HepG2 (cell line): ENCODE results near the gene SENP7. TPM values are rescaled to one million over a fixed set of nuclear protein-coding genes. Genes with fewer than 3 reads are reported as not detected.

ENCODE experiments used
- ATAC-seq: fragments of 200-7000 bp; cut with Tn5 transposase; 3 replicates; pipeline ENCODE4 v1.9.1; 2020; ENCODE audit warnings: mild to moderate bottlenecking, moderate library complexity
- BruUV-seq: library from RNA; stranded (reverse); fragments of 400-500 nt; replicated peaks from 2 replicates; lab custom pipeline; 2021; lab: Mats Ljungman, UMichigan
- CTCF ChIA-PET: fragments of 300-600 bp; formaldehyde crosslinking; extraction: SDS; loops from one replicate; lab custom pipeline; 2021; ENCODE audit warnings: low total read pairs, inconsistent platforms, low intra/inter-chr PET ratio; lab: Yijun Ruan, JAX
- POLR2A ChIA-PET: fragments of 350-600 bp; sonication (Branson Sonifier 250); formaldehyde crosslinking; loops from one replicate; lab custom pipeline; 2020; ENCODE audit warnings: antibody characterized with exemption, inconsistent platforms; lab: Yijun Ruan, JAX
- DNase-seq: peaks from one replicate; pipeline ENCODE4 v3.0.0-alpha.2; 2015; ENCODE audit warnings: low spot score
- FAIRE-seq: peaks from 3 replicates; lab custom pipeline; 2011; peaks lifted over from hg19 to GRCh38; lab: Jason Lieb, UNC
- H2AFZ ChIP-seq: one replicate; pipeline ENCODE4 v1.6.1; 2011; ENCODE audit warnings: low read length, inconsistent platforms
- H3K27ac ChIP-seq: fragments of 300-600 bp; 3 replicates; pipeline ENCODE4 v1.8.0; 2011; ENCODE audit warnings: mixed run types, mild to moderate bottlenecking, mixed read lengths, low read length, inconsistent platforms; ENCODE audit not compliant: insufficient read depth; ENCODE audit errors: extremely low read length
- H3K27me3 ChIP-seq, 2 experiments: fragments of 200-600 bp in 1 of 2; 2 replicates in 1 of 2; 3 replicates in 1 of 2; pipeline versions ENCODE4 v1.6.0 to v1.8.0; 2011; ENCODE audit warnings: low read length in 2 of 2, mild to moderate bottlenecking in 2 of 2, moderate library complexity in 2 of 2, inconsistent platforms in 1 of 2; ENCODE audit not compliant: insufficient read depth in 2 of 2, control insufficient read depth in 1 of 2
- H3K36me3 ChIP-seq, 2 experiments: fragments of 200-600 bp in 1 of 2; replicated peaks in 1 of 2; 2 replicates in 1 of 2; 3 replicates in 1 of 2; pipeline versions ENCODE4 v1.5.1 to v1.8.0; 2011; ENCODE audit warnings: low read length in 2 of 2, inconsistent platforms in 1 of 2; ENCODE audit not compliant: insufficient read depth in 2 of 2, control insufficient read depth in 1 of 2
- H3K4me1 ChIP-seq: 2 replicates; pipeline ENCODE4 v1.5.1; 2012; ENCODE audit warnings: low read length, inconsistent platforms; ENCODE audit not compliant: insufficient read depth
- H3K4me2 ChIP-seq: 2 replicates; pipeline ENCODE4 v1.6.0; 2011; ENCODE audit warnings: low read depth, low read length, inconsistent platforms
- H3K4me3 ChIP-seq, 3 experiments: fragments of 200-600 bp in 1 of 3; sonication (generic), shearing (Covaris generic) in 1 of 3; replicated peaks in 1 of 3; 2 replicates each; pipeline ENCODE4 v1.5.1; 2011 to 2016; ENCODE audit warnings: low read length in 3 of 3, inconsistent platforms in 2 of 3, low read depth in 2 of 3, mild to moderate bottlenecking in 2 of 3, control low read depth in 1 of 3, mixed read lengths in 1 of 3; ENCODE audit not compliant: insufficient read depth in 1 of 3
- H3K79me2 ChIP-seq: one replicate; pipeline ENCODE4 v1.6.1; 2011; ENCODE audit warnings: low read length, inconsistent platforms; ENCODE audit not compliant: insufficient read depth
- H3K9ac ChIP-seq: 2 replicates; pipeline ENCODE4 v1.6.0; 2011; ENCODE audit warnings: mild to moderate bottlenecking, low read depth, low read length, inconsistent platforms; ENCODE audit not compliant: insufficient read depth
- H3K9me3 ChIP-seq: 2 replicates; pipeline ENCODE4 v1.5.1; 2012; ENCODE audit warnings: mild to moderate bottlenecking, low read length
- H4K20me1 ChIP-seq: 2 replicates; pipeline ENCODE4 v1.6.0; 2011; ENCODE audit warnings: inconsistent platforms, mild to moderate bottlenecking, low read length, moderate library complexity; ENCODE audit not compliant: insufficient read depth
- HNF4A ChIP-seq: sonication (generic); formaldehyde crosslinking; IDR thresholded peaks from 2 replicates; pipeline ENCODE4 v1.4.0; 2020; ENCODE audit warnings: missing genetic modification reagents
- IRF2 ChIP-seq: IDR thresholded peaks from 2 replicates; pipeline ENCODE4 v1.6.1; 2018; ENCODE audit warnings: missing genetic modification reagents, missing compliant biosample characterization
- NFYC ChIP-seq: IDR thresholded peaks from 2 replicates; pipeline ENCODE4 v1.6.1; 2016; ENCODE audit warnings: missing genetic modification reagents, missing compliant biosample characterization
- STAG1 ChIP-seq: sonication (generic); formaldehyde crosslinking; IDR thresholded peaks from 2 replicates; pipeline ENCODE4 v1.4.0; 2020; ENCODE audit warnings: missing genetic modification reagents
- U2AF2 ChIP-seq: fragments of 200-400 bp; formaldehyde crosslinking; IDR thresholded peaks from 2 replicates; pipeline ENCODE4 v1.6.1; 2017; ENCODE audit warnings: low read depth, mild to moderate bottlenecking, low read length
- ZBTB20 ChIP-seq: sonication (generic); formaldehyde crosslinking; IDR thresholded peaks from 2 replicates; pipeline ENCODE4 v1.8.1; 2023; ENCODE audit warnings: missing genetic modification reagents, low read depth, mild to moderate bottlenecking, borderline replicate concordance
- ZEB1 ChIP-seq: IDR thresholded peaks from 2 replicates; pipeline ENCODE4 v1.6.1; 2012; ENCODE audit warnings: mild to moderate bottlenecking, low read depth, inconsistent platforms; ENCODE audit not compliant: insufficient replicate concordance
- ZNF10 ChIP-seq: sonication (generic); formaldehyde crosslinking; IDR thresholded peaks from 2 replicates; pipeline ENCODE4 v1.4.0; 2020; ENCODE audit warnings: mild to moderate bottlenecking, low read depth, missing genetic modification reagents, borderline replicate concordance
- ZNF432 ChIP-seq: sonication (generic); formaldehyde crosslinking; IDR thresholded peaks from 2 replicates; pipeline ENCODE4 v1.5.0; 2020; ENCODE audit warnings: missing genetic modification reagents, mild to moderate bottlenecking, borderline replicate concordance
- ZNF550 ChIP-seq: sonication (generic); formaldehyde crosslinking; IDR thresholded peaks from 2 replicates; pipeline ENCODE4 v1.4.0; 2020; ENCODE audit warnings: mild to moderate bottlenecking, missing genetic modification reagents, borderline replicate concordance
- ZNF816 ChIP-seq: sonication (generic); formaldehyde crosslinking; IDR thresholded peaks from 2 replicates; pipeline ENCODE4 v1.8.0; 2022; ENCODE audit warnings: missing genetic modification reagents, mild to moderate bottlenecking, borderline replicate concordance
- WGBS: methylation state at CpG from one replicate; pipeline ENCODE4 v1.1.6; 2017; ENCODE audit warnings: low lambda C conversion rate; 5-methylcytosine and 5-hydroxymethylcytosine counted together
- in situ Hi-C: cut with HindIII; loops from 2 replicates; pipeline ENCODE4 v1.10.0; 2017; ENCODE audit warnings: low pct_unique_long_range_greater_than_20kb; ENCODE audit not compliant: extremely low pct_ligation_motif_present
- intact Hi-C: fragments of 100-400 bp; cut with micrococcal nuclease; formaldehyde crosslinking; loops from one replicate; pipeline ENCODE4 v1.10.0; 2022; ENCODE audit not compliant: unreplicated experiment
- polyA plus RNA-seq, 8 experiments: library from polyadenylated mRNA; depleted of rRNA in 3 of 8; stranded (reverse) in 7 of 8; unstranded in 1 of 8; fragments of >200 nt; fragmentation: Illumina TruSeq in 4 of 8; extraction: Trizol in 4 of 8; gene quantifications; 2 replicates each; pipeline versions ENCODE4 v1.2.1 to v1.2.3, GENCODE V29; 2011 to 2016; ENCODE audit warnings: low read depth in 4 of 8, missing spikeins in 1 of 8, mixed read lengths in 1 of 8; ENCODE audit not compliant: insufficient read depth in 1 of 8
- total RNA-seq, 5 experiments: library from RNA; depleted of rRNA; stranded (reverse); fragments of >200 nt; fragmentation: Illumina TruSeq; extraction: Trizol; gene quantifications; 2 replicates each; pipeline ENCODE4 v1.2.3, GENCODE V29; 2016; ENCODE audit warnings: low read depth in 1 of 5
- TF ChIP-seq, protein P1 (sequence below): sonication (generic); formaldehyde crosslinking; IDR thresholded peaks from 2 replicates; pipeline ENCODE4 v1.8.0; 2022; ENCODE audit warnings: mild to moderate bottlenecking, missing genetic modification reagents; ENCODE audit not compliant: insufficient replicate concordance
- TF ChIP-seq, protein P2 (sequence below): IDR thresholded peaks from 2 replicates; pipeline ENCODE4 v1.6.1; 2016; ENCODE audit warnings: missing biosample characterization, missing genetic modification reagents, low read depth
- TF ChIP-seq, protein P3 (sequence below): sonication (generic); formaldehyde crosslinking; IDR thresholded peaks from 2 replicates; pipeline ENCODE4 v1.4.0; 2020; ENCODE audit warnings: missing genetic modification reagents; ENCODE audit errors: not compliant biosample characterization

Gene SENP7
- total and polyA plus RNA-seq, 2 of the 13 experiments (the other 11 are each of a cell fraction or from before 2014, with no cell fraction given): 9.1 to 10.3 TPM

DNA sequence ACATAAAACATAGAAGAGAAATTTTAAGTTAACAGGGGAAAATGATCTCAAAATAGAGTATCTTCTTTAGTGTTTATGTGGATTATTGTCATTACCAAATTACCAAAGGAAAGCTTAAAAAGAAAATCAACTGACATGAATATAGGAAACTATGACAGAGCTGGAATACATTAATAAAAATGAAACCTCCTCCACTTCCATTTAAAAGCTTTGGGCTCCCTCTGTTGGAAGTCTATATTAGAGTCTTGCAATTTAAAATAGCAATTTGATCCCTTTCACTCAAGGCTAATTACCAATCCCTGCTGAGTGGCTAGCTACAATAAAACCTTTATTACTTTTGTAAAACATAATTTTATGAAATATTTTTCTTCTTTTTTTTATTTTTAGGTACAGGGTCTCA lies 131.2 kb downstream of the SENP7 start (continued):
- TF ChIP-seq, protein P1, sequence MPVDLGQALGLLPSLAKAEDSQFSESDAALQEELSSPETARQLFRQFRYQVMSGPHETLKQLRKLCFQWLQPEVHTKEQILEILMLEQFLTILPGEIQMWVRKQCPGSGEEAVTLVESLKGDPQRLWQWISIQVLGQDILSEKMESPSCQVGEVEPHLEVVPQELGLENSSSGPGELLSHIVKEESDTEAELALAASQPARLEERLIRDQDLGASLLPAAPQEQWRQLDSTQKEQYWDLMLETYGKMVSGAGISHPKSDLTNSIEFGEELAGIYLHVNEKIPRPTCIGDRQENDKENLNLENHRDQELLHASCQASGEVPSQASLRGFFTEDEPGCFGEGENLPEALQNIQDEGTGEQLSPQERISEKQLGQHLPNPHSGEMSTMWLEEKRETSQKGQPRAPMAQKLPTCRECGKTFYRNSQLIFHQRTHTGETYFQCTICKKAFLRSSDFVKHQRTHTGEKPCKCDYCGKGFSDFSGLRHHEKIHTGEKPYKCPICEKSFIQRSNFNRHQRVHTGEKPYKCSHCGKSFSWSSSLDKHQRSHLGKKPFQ (CRISPR knock-in tag): no peak
- peak; percentile 48; the same call in 1 of the 2 replicates for TF ChIP-seq STAG1 (CRISPR knock-in tag)
- TF ChIP-seq, protein P2, sequence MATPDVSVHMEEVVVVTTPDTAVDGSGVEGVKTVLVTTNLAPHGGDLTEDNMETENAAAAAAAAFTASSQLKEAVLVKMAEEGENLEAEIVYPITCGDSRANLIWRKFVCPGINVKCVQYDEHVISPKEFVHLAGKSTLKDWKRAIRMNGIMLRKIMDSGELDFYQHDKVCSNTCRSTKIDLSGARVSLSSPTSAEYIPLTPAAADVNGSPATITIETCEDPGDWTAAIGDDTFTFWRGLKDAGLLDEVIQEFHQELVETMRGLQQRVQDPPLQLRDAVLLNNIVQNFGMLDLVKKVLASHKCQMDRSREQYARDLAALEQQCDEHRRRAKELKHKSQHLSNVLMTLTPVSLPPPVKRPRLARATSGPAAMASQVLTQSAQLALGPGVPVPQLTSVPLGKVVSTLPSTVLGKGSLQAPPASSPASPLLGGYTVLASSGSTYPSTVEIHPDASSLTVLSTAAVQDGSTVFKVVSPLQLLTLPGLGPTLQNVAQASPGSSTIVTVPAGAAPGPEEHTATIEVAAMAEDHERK (CRISPR knock-in tag): no peak

DNA sequence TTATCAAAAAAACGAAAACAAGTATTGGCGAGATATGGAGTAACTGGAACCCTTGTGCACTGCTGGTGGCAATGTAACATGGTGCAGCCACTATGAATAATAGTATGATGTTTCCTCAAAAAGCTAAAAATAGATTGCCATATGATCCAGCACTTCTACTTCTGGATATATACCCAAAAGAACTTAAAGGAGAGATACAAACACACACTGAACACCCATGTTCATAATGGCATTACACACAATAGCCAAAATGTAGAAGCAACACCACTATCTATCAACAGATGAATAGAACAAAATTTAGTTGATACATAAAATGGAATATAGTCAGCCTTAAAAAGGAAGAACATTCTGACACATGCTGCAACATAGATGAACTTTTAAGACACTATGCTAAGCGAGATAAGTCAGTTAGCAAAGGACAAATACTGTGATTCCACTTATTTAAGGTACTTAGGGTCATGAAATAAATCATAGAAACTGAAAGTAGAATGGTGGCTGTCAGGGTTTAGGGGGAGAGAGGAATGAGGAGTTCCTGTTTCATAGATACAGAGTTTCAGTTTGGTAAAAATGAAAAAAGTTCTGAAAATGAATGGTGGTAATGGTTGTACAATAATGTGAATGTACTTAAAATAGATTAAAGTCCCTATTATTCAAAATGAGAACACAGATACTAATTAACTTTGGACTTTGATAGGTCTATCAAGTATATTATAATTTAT lies 133.2 kb downstream of the SENP7 start:
- no peaks in the 10 kb centered on the region for H3K27me3 ChIP-seq
- no peaks in the 10 kb centered on the region for H4K20me1 ChIP-seq
- no peak for TF ChIP-seq ZNF816 (CRISPR knock-in tag)
- no peak for TF ChIP-seq ZNF432
- no peak for TF ChIP-seq U2AF2
- no peak for TF ChIP-seq NFYC
- TF ChIP-seq, protein P3, sequence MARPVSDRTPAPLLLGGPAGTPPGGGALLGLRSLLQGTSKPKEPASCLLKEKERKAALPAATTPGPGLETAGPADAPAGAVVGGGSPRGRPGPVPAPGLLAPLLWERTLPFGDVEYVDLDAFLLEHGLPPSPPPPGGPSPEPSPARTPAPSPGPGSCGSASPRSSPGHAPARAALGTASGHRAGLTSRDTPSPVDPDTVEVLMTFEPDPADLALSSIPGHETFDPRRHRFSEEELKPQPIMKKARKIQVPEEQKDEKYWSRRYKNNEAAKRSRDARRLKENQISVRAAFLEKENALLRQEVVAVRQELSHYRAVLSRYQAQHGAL (CRISPR knock-in tag): no peak
- TF ChIP-seq ZNF550 (CRISPR knock-in tag): no peak
- no peak for TF ChIP-seq ZBTB20 (CRISPR knock-in tag)
- TF ChIP-seq ZEB1: no peak
- TF ChIP-seq HNF4A (CRISPR knock-in tag): no peak
- TF ChIP-seq IRF2 (CRISPR knock-in tag): no peak
- no peak for TF ChIP-seq ZNF10 (CRISPR knock-in tag)
- no peaks in the 10 kb centered on the region for H3K36me3 ChIP-seq
- in situ Hi-C loops: loop anchor here (10.0 kb wide), 1 partner anchor 305 kb away; no protein-coding TSS in a partner anchor
- ChIA-PET CTCF (no interaction called here), POLR2A (no interaction called here)
- peaks cover 7% of the 10 kb centered on the region for H3K4me1 ChIP-seq
- H3K4me3 ChIP-seq: no peak overlapping the region
- no peak overlapping the region for H3K9ac ChIP-seq
- no TSS peak for BruUV-seq
- FAIRE-seq (no peak), DNase-seq (no peak), ATAC-seq (no peak)
- intact Hi-C loops: loop anchor here (5.0 to 10.0 kb wide), 3 partner anchors 168 to 488 kb away; partner anchors contain the start of gene PCNP
- no peak overlapping the region for H3K4me2 ChIP-seq
- over 99% methylated on average over 3 of the region's 3 CpGs for WGBS
- no peak overlapping the region for H2AFZ ChIP-seq
- H3K9me3 ChIP-seq: no peaks in the 10 kb centered on the region
- no peaks in the 10 kb centered on the region for H3K79me2 ChIP-seq
- no peak overlapping the region for H3K27ac ChIP-seq
